Transverse colon (tissue), 4 donors: Measurements from ENCODE around the gene LDLRAD4. TPM values are rescaled to one million over a fixed set of nuclear protein-coding genes. Genes with fewer than 3 reads are reported as not detected.

Experiments
- DNase-seq: peaks from one replicate; pipeline ENCODE4 v3.0.0-alpha.2; 2019
- H3K27ac ChIP-seq, 4 donors: fragments of 200-600 bp; sonication (generic); 2 replicates each; pipeline ENCODE4 v1.5.1; 2016 to 2018; ENCODE audit warnings: inconsistent platforms in 4 of 4
- H3K27me3 ChIP-seq: fragments of 200-600 bp; sonication (generic); 2 replicates; pipeline ENCODE4 v1.5.1; 2017; ENCODE audit warnings: inconsistent platforms
- H3K36me3 ChIP-seq, 4 donors: fragments of 200-600 bp; sonication (generic); 2 replicates each; pipeline ENCODE4 v1.5.1; 2017 to 2019; ENCODE audit warnings: inconsistent platforms in 4 of 4
- H3K4me1 ChIP-seq, 4 donors: fragments of 200-600 bp; sonication (generic); 2 replicates each; pipeline ENCODE4 v1.5.1; 2017 to 2020; ENCODE audit warnings: inconsistent platforms in 4 of 4
- H3K4me3 ChIP-seq, 4 donors: fragments of 200-600 bp; sonication (generic); 1 replicate in 1 of 4; 2 replicates in 3 of 4; pipeline versions ENCODE4 v1.5.1 to v1.6.1; 2017 to 2019; ENCODE audit warnings: inconsistent platforms in 4 of 4
- H3K9me3 ChIP-seq, 2 donors: fragments of 200-600 bp; sonication (generic); 2 replicates each; pipeline ENCODE4 v1.5.1; 2017 to 2019; ENCODE audit warnings: inconsistent platforms in 2 of 2
- EP300 ChIP-seq: sonication (generic); formaldehyde crosslinking; IDR thresholded peaks from one replicate; pipeline ENCODE4 v1.6.1; 2017; ENCODE audit warnings: antibody characterized with exemption, low read depth
- POLR2A ChIP-seq: fragments of 450-650 bp; IDR thresholded peaks from one replicate; pipeline ENCODE4 v1.6.1; 2016; ENCODE audit warnings: antibody characterized with exemption, mild to moderate bottlenecking, moderate library complexity
- POLR2AphosphoS5 ChIP-seq, 3 donors: sonication (generic); formaldehyde crosslinking; IDR thresholded peaks; one replicate each; pipeline ENCODE4 v1.6.1; 2016; ENCODE audit warnings: antibody characterized with exemption in 3 of 3
- WGBS, 2 donors: methylation state at CpG; one replicate each; pipeline ENCODE4 v1.1.5; 2018; ENCODE audit warnings: low coverage in 1 of 2; 5-methylcytosine and 5-hydroxymethylcytosine counted together
- in situ Hi-C, 4 donors: fragments of 200-750 bp; cut with MboI; loops; one replicate each; pipeline versions ENCODE4 v1.15.0 to v1.15.1; 2017; ENCODE audit warnings: low sequenced_read_pairs in 3 of 4, low pct_ligation_motif_present in 1 of 4, low pct_unique_long_range_greater_than_20kb in 1 of 4
- intact Hi-C: fragments of 100-400 bp; cut with DNase I; formaldehyde crosslinking; loops from one replicate; pipeline ENCODE4 v1.15.1; 2023; ENCODE audit warnings: low total_unique reads
- total RNA-seq, 4 donors: library from RNA; depleted of rRNA; stranded (reverse); fragments of >200 nt; gene quantifications; one replicate each; pipeline ENCODE4 v1.1.0, GENCODE V29; 2016
- TF ChIP-seq, protein P1 (sequence below), 5 experiments: fragments of 200-600 bp in 3 of 5; fragments of 450-650 bp in 2 of 5; sonication (generic) in 3 of 5; IDR thresholded peaks; 1 replicate in 2 of 5; 2 replicates in 3 of 5; pipeline ENCODE4 v1.5.1; 2016 to 2017; ENCODE audit warnings: antibody characterized with exemption in 5 of 5, inconsistent platforms in 3 of 5, mild to moderate bottlenecking in 2 of 5, moderate library complexity in 1 of 5

Gene LDLRAD4
- total RNA-seq, 4 donors from 2014 or later: 34.8 to 277 (median 60.6) TPM

DNA sequence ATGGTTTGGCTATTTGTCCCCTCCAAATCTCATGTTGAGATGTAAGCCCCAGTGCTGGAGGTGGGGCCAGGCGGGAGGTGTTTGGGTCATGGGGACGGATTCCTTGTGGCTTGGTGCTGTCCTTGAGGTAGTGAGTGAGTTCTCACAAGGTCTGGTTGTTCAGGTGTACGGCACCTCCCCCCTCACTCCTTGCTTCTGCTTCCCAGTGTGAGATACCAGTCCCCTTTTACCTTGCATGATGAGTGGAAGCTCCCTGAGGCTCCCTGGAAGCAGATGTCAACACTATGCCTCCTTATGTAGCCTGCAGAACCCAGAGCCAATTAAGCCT is 232.6 kb downstream of the LDLRAD4 start:
- no peak overlapping the region for H3K4me3 ChIP-seq
- H3K36me3 ChIP-seq: no peaks in the 10 kb centered on the region
- no peaks in the 10 kb centered on the region for H3K27me3 ChIP-seq
- no peak overlapping the region for H3K27ac ChIP-seq
- in situ Hi-C loops: no loop called here
- no peak for DNase-seq
- WGBS, 2 donors: 81% methylated on average over 3 of the region's 3 CpGs; no CpG with 5 or more reads in 1 of the 2 donors
- H3K4me1 ChIP-seq: peaks cover 0 to 21% (median 8%) of the 10 kb centered on the region in 4 donors
- no peak for TF ChIP-seq EP300
- no peak for TF ChIP-seq POLR2A
- no peak for TF ChIP-seq POLR2AphosphoS5 (IDR thresholded peaks at IDR 0.05)
- TF ChIP-seq, protein P1, sequence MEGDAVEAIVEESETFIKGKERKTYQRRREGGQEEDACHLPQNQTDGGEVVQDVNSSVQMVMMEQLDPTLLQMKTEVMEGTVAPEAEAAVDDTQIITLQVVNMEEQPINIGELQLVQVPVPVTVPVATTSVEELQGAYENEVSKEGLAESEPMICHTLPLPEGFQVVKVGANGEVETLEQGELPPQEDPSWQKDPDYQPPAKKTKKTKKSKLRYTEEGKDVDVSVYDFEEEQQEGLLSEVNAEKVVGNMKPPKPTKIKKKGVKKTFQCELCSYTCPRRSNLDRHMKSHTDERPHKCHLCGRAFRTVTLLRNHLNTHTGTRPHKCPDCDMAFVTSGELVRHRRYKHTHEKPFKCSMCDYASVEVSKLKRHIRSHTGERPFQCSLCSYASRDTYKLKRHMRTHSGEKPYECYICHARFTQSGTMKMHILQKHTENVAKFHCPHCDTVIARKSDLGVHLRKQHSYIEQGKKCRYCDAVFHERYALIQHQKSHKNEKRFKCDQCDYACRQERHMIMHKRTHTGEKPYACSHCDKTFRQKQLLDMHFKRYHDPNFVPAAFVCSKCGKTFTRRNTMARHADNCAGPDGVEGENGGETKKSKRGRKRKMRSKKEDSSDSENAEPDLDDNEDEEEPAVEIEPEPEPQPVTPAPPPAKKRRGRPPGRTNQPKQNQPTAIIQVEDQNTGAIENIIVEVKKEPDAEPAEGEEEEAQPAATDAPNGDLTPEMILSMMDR (IDR thresholded peaks at IDR 0.05): no peak
- H3K9me3 ChIP-seq: no peaks in the 10 kb centered on the region
- intact Hi-C loops: no loop called here

DNA sequence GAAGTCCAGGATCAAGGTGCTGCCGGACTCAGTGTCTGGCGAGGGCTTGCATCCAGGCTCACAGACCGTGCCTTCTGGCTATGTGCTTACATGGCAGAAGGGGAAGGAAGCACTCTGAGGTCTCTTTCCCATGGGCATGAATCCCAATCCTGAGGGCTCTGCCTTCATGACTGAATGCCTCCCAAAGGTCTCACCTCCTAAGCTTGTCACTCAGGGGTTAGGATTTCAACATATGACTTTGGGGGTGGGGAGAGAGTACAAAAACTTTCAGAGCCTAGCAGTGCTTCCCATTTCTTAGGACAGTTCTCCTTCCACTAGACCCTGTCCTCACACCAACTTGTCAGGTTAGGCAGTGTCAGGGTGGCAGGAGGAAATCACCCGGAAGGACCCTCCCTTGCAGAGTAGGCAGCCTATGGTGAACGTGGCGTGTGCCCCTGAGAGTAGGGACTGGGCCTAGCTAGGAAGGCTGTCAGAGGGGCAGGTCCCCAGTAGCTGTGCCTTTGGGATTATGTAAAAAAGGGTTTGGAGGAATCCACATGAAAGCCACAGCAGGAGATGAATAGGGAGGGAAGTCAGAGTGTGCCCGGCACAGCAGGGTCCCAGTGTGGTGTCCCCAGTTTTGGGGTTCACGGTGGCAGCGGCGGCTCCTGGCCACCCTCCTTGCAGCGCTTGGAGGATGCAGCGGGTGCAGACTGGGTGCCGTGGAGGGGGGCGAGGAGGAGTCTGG is 233.3 kb downstream of the LDLRAD4 start:
- no peak for TF ChIP-seq POLR2AphosphoS5 (IDR thresholded peaks at IDR 0.05)
- no peak for TF ChIP-seq POLR2A
- no peak for TF ChIP-seq EP300
- TF ChIP-seq, protein P1 (IDR thresholded peaks at IDR 0.05): no peak
- in situ Hi-C loops: no loop called here
- no peak for DNase-seq
- Histone ChIP-seq H3K4me3 (no peak overlapping the region), H3K27ac (no peak overlapping the region), H3K36me3 (no peaks in the 10 kb centered on the region), H3K27me3 (no peaks in the 10 kb centered on the region), H3K9me3 (no peaks in the 10 kb centered on the region), H3K4me1 (peaks cover 0 to 21% (median 8%) of the 10 kb centered on the region in 4 donors)
- 87 to 94% methylated on average over 7 to 14 of the region's 14 CpGs for WGBS, 2 donors
- intact Hi-C loops: no loop called here

DNA sequence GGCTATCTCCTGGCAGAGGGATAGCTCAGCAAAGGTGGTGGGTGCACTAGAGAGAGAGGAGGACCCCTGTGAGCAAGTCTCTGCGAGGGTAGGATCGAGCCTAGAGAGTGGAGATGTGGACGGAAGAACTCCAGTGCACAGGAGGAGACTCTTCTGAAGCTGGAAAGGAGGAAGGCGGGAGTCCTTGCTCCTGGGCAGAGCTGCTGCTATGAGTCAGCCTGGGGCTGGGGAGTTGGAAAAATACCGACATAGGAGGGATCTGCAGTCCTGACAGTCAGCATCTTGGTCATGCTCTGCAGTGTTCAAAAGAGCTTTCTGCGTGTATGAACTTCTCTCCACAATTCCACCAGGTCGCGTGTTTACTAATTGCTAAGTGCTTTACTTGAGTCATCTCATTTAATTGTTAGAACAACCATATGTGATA is 233.8 kb downstream of the LDLRAD4 start:
- no peaks in the 10 kb centered on the region for H3K9me3 ChIP-seq
- no peak overlapping the region for H3K4me3 ChIP-seq
- no peak overlapping the region for H3K27ac ChIP-seq
- peaks cover 0 to 17% (median 6%) of the 10 kb centered on the region in 4 donors for H3K4me1 ChIP-seq
- in situ Hi-C loops (no loop called here), intact Hi-C loops (no loop called here)
- no peak for TF ChIP-seq POLR2A
- TF ChIP-seq EP300: no peak
- TF ChIP-seq, protein P1 (IDR thresholded peaks at IDR 0.05): no peak
- TF ChIP-seq POLR2AphosphoS5 (IDR thresholded peaks at IDR 0.05): no peak
- no peak for DNase-seq
- WGBS, 2 donors: 69% methylated on average over 8 of the region's 8 CpGs; no CpG with 5 or more reads in 1 of the 2 donors
- no peaks in the 10 kb centered on the region for H3K36me3 ChIP-seq
- H3K27me3 ChIP-seq: no peaks in the 10 kb centered on the region

DNA sequence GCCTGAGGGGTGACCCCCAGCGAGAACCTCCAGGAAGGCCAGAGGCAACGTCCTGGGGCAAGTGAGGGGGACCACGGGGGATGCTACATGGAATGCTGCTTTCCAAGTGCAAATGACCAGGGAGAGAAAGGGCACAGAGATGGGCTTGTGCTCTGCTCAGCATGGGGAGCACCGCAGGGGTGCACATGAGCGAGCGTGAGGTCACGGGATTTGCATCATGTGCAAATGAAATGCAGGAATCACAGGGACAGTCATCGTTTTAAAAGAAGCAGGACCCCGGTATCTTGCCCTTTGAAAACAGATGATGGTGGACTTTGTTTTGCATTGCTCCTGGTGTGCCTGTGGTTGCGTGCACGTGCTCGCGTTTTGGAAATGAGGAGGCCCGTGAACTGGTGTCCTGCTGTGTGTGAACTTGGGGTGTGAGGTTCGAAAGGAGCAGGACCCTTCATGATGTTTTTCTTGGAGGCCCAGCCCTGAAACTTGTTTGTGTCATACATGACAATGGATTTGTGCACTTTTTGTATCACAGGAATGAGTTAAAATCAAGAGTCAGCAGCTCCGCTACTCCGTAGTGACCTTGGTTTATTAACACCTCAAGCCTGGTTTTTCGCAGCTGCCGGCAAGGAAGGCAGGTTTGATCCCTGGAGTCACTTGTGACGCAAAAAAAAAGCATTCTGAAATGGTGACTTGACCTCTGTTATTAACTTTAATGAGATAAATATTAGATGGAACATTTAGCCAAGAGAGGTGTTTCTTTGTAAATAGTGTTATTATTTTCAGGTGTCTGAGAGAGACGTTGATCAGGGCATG is 234.5 kb downstream of the LDLRAD4 start:
- H3K27me3 ChIP-seq: no peaks in the 10 kb centered on the region
- no peak overlapping the region for H3K27ac ChIP-seq
- no peaks in the 10 kb centered on the region for H3K36me3 ChIP-seq
- no peak overlapping the region for H3K4me3 ChIP-seq
- intact Hi-C loops: no loop called here
- no peaks in the 10 kb centered on the region for H3K9me3 ChIP-seq
- DNase-seq: no peak
- TF ChIP-seq POLR2AphosphoS5 (IDR thresholded peaks at IDR 0.05) (no peak), EP300 (no peak), POLR2A (no peak)
- TF ChIP-seq, protein P1 (IDR thresholded peaks at IDR 0.05): no peak
- WGBS, 2 donors: 79 to 94% methylated on average over 6 to 21 of the region's 21 CpGs
- peaks cover 0 to 12% (median 4%) of the 10 kb centered on the region in 4 donors for H3K4me1 ChIP-seq
- in situ Hi-C loops: no loop called here
